ENCODE measurements around the gene SERPINA9.

GRCh38 chr14:94470311-94470710, 5.7 kb downstream of the SERPINA9 start:
- TF ChIP-seq CTCF (IDR thresholded peaks at IDR 0.05) (no peak), EP300 (IDR thresholded peaks at IDR 0.05) (no peak)

All from tibial nerve (tissue), 4 donors.